Activated B cell treated with CpG ODN at 0.5 μM for 24 hours (primary cell): ENCODE data around the gene WDR45B. TPM values are rescaled to one million over a fixed set of nuclear protein-coding genes. Genes with fewer than 3 reads are reported as not detected.

Experiments used
- ATAC-seq: fragments of 200-7000 bp; cut with Tn5 transposase; one replicate; pipeline ENCODE4 v1.10.0; 2021; ENCODE audit warnings: low read depth, mild to moderate bottlenecking, moderate library complexity
- CTCF ChIA-PET: fragments of 350-600 bp; sonication (Branson Sonifier 250); formaldehyde crosslinking; loops from one replicate; lab custom pipeline; 2021; ENCODE audit warnings: antibody characterized with exemption; lab: Charles Lee
- POLR2A ChIA-PET: fragments of 350-600 bp; sonication (Branson Sonifier 250); formaldehyde crosslinking; loops from one replicate; lab custom pipeline; 2021; ENCODE audit warnings: antibody characterized with exemption; lab: Charles Lee
- DNase-seq: peaks from one replicate; pipeline ENCODE4 v3.0.0; 2022
- H3K27ac Mint-ChIP-seq: one replicate; pipeline ENCODE4 v1.8.0; 2020; ENCODE audit warnings: mixed read lengths
- H3K27me3 Mint-ChIP-seq: one replicate; pipeline ENCODE4 v1.8.0; 2021; ENCODE audit warnings: mixed read lengths
- H3K36me3 Mint-ChIP-seq: one replicate; pipeline ENCODE4 v1.8.0; 2021; ENCODE audit warnings: low read depth, mixed read lengths
- H3K4me1 Mint-ChIP-seq: one replicate; pipeline ENCODE4 v1.8.0; 2021; ENCODE audit warnings: mixed read lengths
- H3K4me3 Mint-ChIP-seq: one replicate; pipeline ENCODE4 v1.8.0; 2020; ENCODE audit warnings: mild to moderate bottlenecking, mixed read lengths
- H3K9me3 Mint-ChIP-seq: one replicate; pipeline ENCODE4 v1.8.0; 2020; ENCODE audit warnings: mixed read lengths
- CTCF ChIP-seq: fragments of 200-600 bp; IDR thresholded peaks from one replicate; pipeline ENCODE4 v1.8.0; 2022; ENCODE audit warnings: antibody characterized with exemption, mild to moderate bottlenecking
- intact Hi-C: fragments of 100-400 bp; cut with micrococcal nuclease; formaldehyde crosslinking; loops from one replicate; pipeline ENCODE4 v1.15.1; 2024
- total RNA-seq: library from RNA; stranded (reverse); gene quantifications from 2 replicates; pipeline ENCODE4 v1.2.3, GENCODE V29; 2022

The WDR45B gene
- total RNA-seq, 1 donor from 2014 or later, result 51.2 TPM

DNA sequence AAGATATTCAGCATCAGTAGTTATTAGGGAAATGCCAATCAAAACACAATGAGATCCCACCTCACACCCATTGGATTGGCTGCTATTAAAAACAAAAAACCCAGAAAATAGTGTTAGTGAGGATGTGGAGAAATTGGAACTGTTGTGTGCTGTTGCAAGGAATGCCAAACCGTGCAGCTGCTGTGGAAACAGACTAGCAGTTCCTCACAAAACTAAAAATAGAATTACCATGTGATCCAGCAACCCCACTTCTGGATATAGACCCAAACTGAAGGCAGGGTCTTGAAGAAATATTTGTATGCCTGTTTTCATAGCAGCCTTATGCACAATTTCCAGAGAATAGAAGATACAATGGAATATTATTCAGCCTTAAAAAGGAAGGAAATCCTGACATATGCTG lies 82.7 kb downstream of the WDR45B start:
- peaks cover 55% of the 10 kb centered on the region for H3K36me3 Mint-ChIP-seq
- no peak overlapping the region for H3K4me3 Mint-ChIP-seq
- peaks cover 5% of the 10 kb centered on the region for H3K4me1 Mint-ChIP-seq
- no peaks in the 10 kb centered on the region for H3K27me3 Mint-ChIP-seq
- ATAC-seq, result no peak
- H3K27ac Mint-ChIP-seq, result no peak overlapping the region
- intact Hi-C loops, result no loop called here
- TF ChIP-seq CTCF, result no peak
- no peaks in the 10 kb centered on the region for H3K9me3 Mint-ChIP-seq
- ChIA-PET POLR2A (no interaction called here), CTCF (no interaction called here)
- no peak for DNase-seq

Other genes with a start within 250 kb of the WDR45B start
- gene HEXD, start 230.1 kb downstream of the WDR45B start, total RNA-seq, result 69.5 and 88.8 TPM in 2 replicates
- gene OGFOD3, start 229.9 kb downstream of the WDR45B start, total RNA-seq, result 29.5 and 35.0 TPM in 2 replicates
- 405 and 501 TPM in 2 replicates for gene CYBC1, start 197.7 kb downstream of the WDR45B start, total RNA-seq
- gene NARF, start 189.7 kb downstream of the WDR45B start, total RNA-seq, result 77.8 and 81.9 TPM in 2 replicates
- gene FOXK2, start 128.7 kb downstream of the WDR45B start, total RNA-seq, result 56.4 and 60.4 TPM in 2 replicates
- 2.0 and 2.6 TPM in 2 replicates for gene RAB40B, start 50.3 kb upstream of the WDR45B start, total RNA-seq
- 26.7 and 28.5 TPM in 2 replicates for gene FN3KRP, start 68.3 kb upstream of the WDR45B start, total RNA-seq
- 0.44 and 0.98 TPM in 2 replicates for gene FN3K, start 87.2 kb upstream of the WDR45B start, total RNA-seq
- 49.9 and 50.9 TPM in 2 replicates for gene TBCD, start 103.6 kb upstream of the WDR45B start, total RNA-seq
- gene ZNF750, start 191.6 kb upstream of the WDR45B start, total RNA-seq, result not detected in 2 replicates